HG02840 (cell line): ENCODE measurements around the gene MYH11.
"Not testable (repeated sequence)": the region's sequence is repeated elsewhere in the genome, so short reads cannot be mapped to it uniquely, and the experiment has no call there.

Source experiments
- ATAC-seq: cut with Tn5 transposase; IDR thresholded peaks from one replicate; pipeline ENCODE4 v1.9.1; 2021; ENCODE audit warnings: mild to moderate bottlenecking, moderate library complexity, moderate number of reproducible peaks; ENCODE audit not compliant: unreplicated experiment, low FRiP score

The MYH11 gene

DNA sequence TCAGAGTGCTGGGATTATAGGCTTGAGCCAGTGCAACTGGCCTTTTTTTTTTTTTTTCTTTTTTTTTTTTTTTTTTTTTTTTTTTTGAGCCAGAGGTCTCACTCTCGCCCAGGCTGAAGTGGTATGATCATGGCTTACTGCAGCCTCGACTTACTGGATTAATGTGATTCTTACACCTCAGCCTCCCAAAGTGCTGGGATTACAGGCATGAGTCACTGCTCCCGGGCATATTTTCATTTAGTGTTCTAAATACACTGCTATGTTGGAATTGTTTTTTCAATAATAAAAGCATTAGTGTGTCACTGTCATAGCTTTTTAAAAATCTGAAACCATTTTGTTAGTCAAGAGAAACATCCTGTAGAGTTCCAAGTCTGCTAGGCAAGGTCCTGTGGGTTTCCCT lies 166.5 kb downstream of the MYH11 start:
- ATAC-seq = no peak

DNA sequence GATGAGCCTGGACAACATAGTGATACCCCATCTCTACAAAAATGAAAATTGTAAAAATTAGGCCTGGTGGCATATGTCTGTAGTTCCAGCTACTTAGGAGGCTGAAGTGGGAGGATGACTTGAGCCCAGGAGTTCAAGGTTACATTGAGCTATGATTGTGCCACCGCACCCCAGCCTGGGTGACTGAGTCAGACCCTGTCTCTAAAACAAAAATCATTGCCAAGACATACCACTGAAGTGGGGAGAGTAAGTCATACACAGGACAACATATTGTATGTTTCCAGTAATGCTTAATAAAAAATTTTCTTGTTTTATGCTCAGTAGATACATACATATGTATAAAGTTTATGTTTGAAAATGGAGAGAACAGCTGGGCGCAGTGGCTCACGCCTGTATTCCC lies 167.5 kb downstream of the MYH11 start:
- no peak for ATAC-seq

GRCh38 chr16:15686287-15686686 lies 170.5 kb downstream of the MYH11 start:
- ATAC-seq = no peak

GRCh38 chr16:15682105-15682570 lies 174.7 kb downstream of the MYH11 start:
- ATAC-seq = no peak

- ATAC-seq = no peak
Observed at GRCh38 chr16:15677447-15677846, 179.4 kb downstream of the MYH11 start.

DNA sequence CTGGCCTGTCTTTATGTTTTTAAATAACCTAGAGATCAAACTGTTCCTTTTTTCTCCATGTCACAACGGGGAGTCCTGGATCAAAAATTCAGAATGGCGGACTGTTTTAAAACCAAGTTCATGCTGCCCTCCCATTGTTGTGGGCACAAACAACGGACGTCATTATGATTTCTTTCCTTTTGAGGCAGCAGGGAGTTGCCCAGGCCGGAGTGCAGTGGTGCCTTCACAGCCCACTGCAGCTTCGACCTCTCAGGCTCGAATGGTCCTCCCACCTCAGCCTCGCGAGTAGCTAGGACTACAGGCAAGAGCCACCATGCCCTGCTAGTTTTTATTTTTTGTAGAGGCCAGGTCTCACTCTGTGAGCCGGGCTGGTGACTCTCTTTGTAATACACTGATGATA lies 180.3 kb downstream of the MYH11 start:
- ATAC-seq = no peak

DNA sequence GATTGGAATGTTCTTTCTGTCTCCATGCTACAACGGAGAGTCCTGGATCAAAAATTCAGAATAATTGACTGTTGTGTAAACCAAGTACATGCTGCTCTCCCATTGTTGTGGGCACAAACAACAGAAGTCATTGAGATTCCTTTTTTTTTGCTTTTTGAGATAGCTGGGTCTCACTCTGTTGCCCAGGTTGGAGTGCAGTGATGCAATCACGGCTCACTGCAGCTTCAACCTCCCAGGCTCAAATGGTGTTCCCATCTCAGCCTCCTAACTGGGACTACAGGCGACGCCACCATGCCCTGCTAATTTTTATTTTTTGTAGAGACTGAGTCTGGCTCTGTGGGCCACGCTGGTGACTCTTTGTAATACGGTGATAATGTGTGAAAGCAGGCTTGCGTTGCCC lies 182.3 kb downstream of the MYH11 start:
- ATAC-seq = no peak

DNA sequence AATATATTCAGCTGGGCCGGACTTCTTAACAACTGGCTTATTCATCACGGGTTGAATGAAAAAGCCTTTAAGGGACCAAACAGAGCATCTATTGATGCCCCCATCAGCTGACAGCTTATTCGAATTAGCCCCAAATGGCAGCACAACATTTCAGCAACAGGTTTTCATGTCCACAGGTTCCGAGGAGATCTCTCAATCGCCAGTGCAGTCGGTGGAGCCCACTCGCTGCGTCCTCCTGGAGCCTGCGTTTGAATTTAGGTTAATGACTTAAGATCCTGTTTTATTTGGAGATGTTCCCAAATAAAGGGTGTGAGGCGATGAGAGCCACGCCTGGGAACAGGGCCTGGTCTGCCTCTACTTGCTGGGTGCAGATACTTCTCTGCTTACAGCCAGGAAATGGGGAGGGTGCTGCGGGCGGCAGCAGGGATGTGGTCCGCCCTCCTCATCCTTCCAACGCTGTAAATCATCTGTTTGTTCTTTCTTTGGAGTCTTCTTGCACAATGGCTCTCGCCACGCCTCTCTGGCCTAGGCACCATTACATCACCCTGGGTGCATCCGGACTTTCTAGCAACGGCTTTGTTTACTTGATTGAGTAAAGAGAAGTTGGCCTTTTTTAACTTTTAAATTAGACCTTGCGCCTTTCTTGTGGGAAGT lies 184.2 kb downstream of the MYH11 start:
- no peak for ATAC-seq

DNA sequence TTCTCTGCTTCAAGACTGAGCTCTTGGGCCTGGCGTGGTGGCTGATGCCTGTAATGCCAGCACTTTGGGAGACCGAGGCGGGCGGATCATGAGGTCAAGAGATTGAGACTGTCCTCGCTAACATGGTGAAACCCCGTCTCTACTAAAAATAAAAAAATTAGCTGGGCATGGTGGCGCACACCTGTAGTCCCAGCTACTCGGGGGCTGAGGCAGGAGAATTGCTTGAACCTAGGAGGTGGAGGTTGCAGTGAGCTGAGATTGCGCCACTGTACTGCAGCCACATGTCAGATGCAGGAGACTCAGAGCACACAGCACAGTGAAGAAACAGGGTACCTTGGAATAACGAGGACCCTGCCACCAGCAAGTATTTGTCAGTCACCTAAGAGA lies 184.7 kb downstream of the MYH11 start:
- ATAC-seq = not testable (repeated sequence)

DNA sequence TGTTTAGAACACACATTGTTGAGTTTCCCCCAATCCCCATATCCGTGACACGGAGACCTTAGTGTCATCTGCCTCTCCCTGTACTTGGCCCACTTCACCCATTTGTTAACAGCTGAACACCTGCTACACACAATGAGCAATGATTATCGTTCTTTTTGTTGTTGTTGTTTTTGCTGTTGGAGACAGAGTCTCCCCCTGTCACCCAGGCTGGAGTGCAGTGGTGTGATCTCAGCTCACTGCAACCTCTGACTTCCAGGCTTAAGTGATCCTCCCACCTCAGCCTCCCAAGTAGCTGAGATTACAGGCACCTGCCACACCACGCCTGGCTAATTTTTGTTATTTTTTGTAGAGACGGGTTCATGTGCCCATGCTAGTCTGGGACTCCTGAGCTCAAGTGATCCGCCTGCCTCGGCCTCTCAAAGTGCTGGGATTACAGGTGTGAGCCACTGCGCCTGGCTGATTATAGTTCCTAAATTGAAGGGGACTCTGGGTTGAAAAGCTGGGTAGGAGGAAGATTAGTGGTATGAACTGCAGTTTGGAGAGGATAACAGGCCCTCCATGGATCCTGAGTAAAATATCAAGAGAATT lies 185.2 kb downstream of the MYH11 start:
- no peak for ATAC-seq

GRCh38 chr16:15667091-15667742 lies 189.6 kb downstream of the MYH11 start:
- ATAC-seq = no peak

GRCh38 chr16:15665107-15665506 lies 191.7 kb downstream of the MYH11 start:
- ATAC-seq = no peak

DNA sequence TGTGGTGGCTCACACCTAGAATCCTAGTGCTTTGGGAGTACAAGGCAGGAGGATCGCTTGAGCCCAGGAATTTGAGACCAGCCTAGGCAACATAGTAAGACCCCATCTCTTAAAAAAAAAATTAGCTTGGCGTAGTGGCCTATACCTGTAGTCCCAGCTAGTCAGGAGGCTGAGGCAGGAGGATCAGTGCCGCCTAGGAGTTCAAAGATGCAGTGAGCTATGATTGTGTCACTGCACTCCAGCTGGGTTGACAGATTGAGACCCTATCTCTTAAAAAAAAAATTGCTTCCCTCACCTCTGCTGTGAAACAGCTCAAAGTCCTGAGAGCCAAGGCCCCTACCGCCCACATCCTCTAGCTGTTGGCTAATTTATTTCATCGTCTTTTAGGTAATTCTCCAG lies 196.6 kb downstream of the MYH11 start:
- no peak for ATAC-seq

GRCh38 chr16:15658556-15658955 lies 198.3 kb downstream of the MYH11 start:
- ATAC-seq = no peak

DNA sequence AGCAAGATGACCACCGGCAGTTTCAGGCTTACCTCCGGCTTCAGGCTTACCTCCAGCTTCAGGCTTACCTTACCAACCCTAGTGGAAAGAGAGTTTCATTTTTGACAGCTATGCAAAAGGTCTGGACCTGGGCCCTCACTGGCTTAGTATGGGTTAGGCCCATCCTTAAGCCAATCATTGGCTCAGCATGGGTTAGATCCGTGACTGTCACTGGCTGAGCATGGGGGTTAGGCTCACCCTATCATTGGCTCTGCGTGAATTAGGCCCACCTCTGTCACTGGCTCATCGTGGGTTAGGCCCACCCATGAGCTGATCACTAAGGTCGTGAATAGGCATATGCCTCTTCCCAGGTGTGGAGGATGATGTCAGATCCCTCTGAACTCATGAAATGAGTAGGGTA lies 198.7 kb downstream of the MYH11 start:
- ATAC-seq = no peak

GRCh38 chr16:15655561-15655960 lies 201.3 kb downstream of the MYH11 start:
- not testable (repeated sequence) for ATAC-seq

DNA sequence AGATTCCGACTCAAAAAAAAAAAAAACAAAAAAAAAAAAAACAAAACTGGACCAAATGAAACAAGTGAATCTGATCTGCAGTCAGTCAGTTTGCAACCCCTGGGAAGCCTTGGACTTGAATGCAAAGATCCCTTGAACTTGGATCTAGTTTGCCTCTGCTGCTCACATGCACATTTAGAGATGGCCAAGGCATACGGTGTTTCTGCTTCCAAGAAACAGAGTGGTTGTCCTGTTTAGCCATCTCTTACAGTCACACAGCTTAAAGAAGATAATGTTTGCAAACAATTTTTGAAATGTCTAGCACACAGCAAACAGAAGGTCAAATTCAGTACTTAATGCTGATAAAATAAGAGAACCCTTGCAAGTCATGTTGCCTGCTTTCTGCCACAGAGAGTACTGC lies 202.2 kb downstream of the MYH11 start:
- no peak for ATAC-seq

DNA sequence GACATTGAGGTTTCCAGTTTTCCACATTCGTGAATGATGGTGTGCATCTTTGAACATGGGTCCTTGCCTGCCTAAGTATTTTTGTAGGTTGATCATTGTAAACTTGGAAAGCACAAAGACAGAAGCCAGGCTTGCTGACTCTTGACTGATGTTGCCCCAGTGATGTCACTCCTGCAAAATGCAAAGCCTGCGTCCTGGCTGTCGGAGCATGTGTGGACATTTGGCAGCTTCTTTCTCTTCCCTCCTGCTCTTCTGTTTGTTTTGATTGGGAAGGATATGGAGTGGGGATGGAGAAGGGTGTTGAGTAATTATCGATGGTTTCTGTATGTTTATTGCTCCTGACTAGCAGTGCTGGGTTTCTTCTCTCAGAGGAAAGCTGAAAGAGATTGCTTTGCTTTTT lies 203.6 kb downstream of the MYH11 start:
- no peak for ATAC-seq
